ENCODE measurements around the gene G0S2.

Gene G0S2

GRCh38 chr1:209720326-209720725, 45.1 kb downstream of the G0S2 start:
- DNase-seq (ENCODE audit: low spot score), result no peak

- DNase-seq (ENCODE audit: low spot score), result no peak
Observed at GRCh38 chr1:209720826-209721225, 45.6 kb downstream of the G0S2 start.

DNA sequence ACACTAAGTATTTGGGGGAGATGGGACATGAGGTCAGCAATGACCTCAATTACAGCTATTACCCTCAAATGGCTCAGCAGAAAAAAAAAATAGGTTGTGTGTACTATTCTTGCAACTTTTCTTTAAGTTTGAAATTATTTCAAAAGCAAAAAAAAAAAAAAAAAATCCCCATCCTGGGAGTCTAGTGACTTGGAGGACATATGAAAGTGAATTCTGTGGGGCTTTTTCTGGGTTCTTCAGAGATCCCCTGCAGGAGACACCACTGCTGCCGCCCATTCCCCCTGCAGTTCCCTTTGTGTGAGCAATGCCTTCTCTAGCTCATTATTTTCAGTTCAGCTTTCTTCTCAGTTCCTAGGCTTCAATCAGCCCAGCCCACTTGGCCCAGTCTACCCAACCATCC, 46.1 kb downstream of the G0S2 start:
- no peak for DNase-seq (ENCODE audit: low spot score)

DNA sequence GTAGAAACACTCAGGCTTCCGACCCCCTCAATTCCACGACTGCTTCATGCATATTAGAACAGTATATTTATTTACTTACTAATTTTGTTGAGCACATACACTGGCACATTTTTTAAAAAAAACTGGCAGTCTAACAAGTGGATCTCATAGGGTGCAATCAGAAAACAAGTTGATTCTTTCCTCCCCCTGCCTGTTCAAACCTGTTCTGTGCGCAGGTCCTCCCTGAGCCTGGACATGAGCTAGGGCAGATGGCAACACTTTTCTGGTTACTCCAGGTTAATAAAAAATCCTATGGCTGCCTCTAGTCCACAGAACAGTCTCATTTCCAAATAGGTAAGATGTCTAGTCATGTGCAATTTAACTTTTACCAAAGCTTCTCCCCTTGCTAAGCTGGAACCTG, 48.1 kb downstream of the G0S2 start:
- DNase-seq (ENCODE audit: low spot score), result no peak

- no peak for DNase-seq (ENCODE audit: low spot score)
Observed at GRCh38 chr1:209723756-209724693, 48.8 kb downstream of the G0S2 start.

Measured in NAMALWA (cell line).